ENCODE measurements around the gene SNRPE. TPM values are rescaled to one million over a fixed set of nuclear protein-coding genes. Genes with fewer than 3 reads are reported as not detected.
A peak's percentile ranks its signal among the peaks of the same experiment; 100 is the strongest.

Gene SNRPE
- total and polyA plus RNA-seq, 2 of the 13 experiments (the other 11 are each of a cell fraction or from before 2014, with no cell fraction given): 146 to 281 TPM

DNA sequence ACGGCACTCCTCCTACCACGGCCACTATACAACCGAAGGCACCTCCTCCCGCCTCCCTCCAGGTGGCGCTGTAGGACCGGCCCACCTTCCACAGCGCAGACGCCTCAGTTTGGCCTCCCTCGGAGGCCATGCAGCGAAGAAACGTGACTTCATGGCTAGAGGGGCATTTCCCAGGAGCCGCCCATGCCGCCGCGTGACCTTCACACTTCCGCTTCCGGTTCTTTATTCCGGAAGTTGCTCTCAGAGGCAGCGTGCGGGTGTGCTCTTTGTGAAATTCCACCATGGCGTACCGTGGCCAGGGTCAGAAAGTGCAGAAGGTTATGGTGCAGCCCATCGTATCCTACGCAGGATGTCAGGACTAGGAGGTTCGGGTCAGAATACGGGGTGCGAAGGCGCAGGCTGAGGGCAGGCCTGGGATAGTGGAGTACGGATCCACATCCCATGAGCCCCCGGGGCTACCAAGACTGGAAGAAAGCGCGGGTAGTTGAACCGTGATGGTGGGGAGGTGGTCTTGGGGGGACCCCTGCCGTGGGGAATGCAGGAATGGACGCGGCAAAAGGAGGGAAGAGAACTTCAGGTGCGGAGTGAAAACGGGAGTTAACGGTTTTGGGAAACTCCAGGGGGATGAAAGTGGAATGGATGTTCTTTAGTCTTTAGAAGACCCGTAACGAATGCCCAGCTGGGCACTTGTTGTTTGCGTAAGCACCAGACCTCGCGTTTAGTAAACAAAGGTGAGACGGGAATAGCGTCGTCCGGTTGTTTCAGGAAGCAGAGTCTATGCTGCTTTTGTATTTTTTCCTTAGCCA lies at the start of gene SNRPE (continued):
- TF ChIP-seq SKIL (CRISPR knock-in tag; IDR thresholded peaks at IDR 0.05; ENCODE audit: borderline replicate concordance) (peak; percentile 53; the same call in 1 of the 2 replicates), PAXIP1 (CRISPR knock-in tag; conservative IDR thresholded peaks at IDR 0.05) (peak; percentile 66), ZNF232 (CRISPR knock-in tag; IDR thresholded peaks at IDR 0.05; ENCODE audit: borderline replicate concordance) (peak; percentile 43; the same call in 1 of the 2 replicates), TRIM24 (CRISPR knock-in tag; IDR thresholded peaks at IDR 0.05) (no peak), ZMYM2 (CRISPR knock-in tag; IDR thresholded peaks at IDR 0.05) (0 out of 2 replicates have a peak, but pooled peaks have one; percentile 24), DNMT3B (CRISPR knock-in tag; conservative IDR thresholded peaks at IDR 0.05) (no peak), AHDC1 (CRISPR knock-in tag; IDR thresholded peaks at IDR 0.05; ENCODE audit: borderline replicate concordance) (no peak), ZNF850 (CRISPR knock-in tag; conservative IDR thresholded peaks at IDR 0.05) (no peak), GLMP (CRISPR knock-in tag; IDR thresholded peaks at IDR 0.05; ENCODE audit: borderline replicate concordance) (no peak), NCOA1 (CRISPR knock-in tag; IDR thresholded peaks at IDR 0.05) (0 out of 2 replicates have a peak, but pooled peaks have one; percentile 39), CREB1 (IDR thresholded peaks at IDR 0.05) (peak; percentile 72), CREB1 (CRISPR knock-in tag; IDR thresholded peaks at IDR 0.05) (peak; percentile 89), HNRNPUL1 (IDR thresholded peaks at IDR 0.05; ENCODE audit: low read depth, low read length) (no peak), ZSCAN29 (CRISPR knock-in tag; conservative IDR thresholded peaks at IDR 0.05) (0 out of 2 replicates have a peak, but pooled peaks have one; percentile 43), MIXL1 (CRISPR knock-in tag; IDR thresholded peaks at IDR 0.05) (no peak; the same call in 1 of the 2 replicates), RXRA (CRISPR knock-in tag; IDR thresholded peaks at IDR 0.05) (peak; percentile 67), RELA (CRISPR knock-in tag; IDR thresholded peaks at IDR 0.05) (0 out of 2 replicates have a peak, but pooled peaks have one; percentile 66)

All from HepG2 (cell line).